Measurements from ENCODE around the gene TSSC4.

Gene TSSC4

DNA sequence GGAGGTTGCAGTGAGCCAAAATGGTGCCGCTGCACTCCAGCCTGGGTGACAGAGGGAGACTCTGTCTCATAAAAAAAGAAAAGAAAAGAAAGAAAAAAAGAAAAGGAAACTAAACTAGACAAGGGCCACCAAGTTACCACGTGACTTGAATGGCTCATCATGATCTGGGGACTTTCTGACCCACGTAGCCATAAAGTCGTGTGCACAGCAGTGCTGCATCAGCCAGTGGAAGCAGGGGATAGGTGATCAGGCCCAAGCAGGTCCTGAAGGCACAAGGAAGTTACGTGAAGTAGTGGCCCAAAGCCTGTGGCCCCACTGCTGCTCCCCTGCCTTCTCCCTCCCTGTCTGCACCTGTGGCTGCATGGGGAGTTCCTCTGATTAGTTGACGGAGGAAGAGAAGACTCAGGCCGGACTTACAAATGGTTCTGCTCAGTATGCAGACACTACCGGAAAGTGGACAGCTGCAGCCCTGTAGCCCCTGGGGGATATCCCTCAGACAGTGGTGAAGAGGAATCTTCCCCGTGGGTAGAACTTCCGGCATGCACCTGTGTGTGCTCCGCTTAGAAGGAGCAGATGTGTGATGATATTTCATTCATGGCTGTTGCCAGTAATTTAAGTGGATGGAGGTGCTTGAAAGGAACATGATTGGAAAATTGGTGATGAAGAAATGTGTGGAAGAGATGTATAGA lies 41.7 kb upstream of the TSSC4 start:
- ChIA-PET POLR2A (no interaction called here), CTCF (no interaction called here)
- DNase-seq (ENCODE audit: low read depth, low spot score): no peak
- H3K4me3 ChIP-seq (ENCODE audit: low read depth, low read length): no peak overlapping the region
- TF ChIP-seq, protein P1, sequence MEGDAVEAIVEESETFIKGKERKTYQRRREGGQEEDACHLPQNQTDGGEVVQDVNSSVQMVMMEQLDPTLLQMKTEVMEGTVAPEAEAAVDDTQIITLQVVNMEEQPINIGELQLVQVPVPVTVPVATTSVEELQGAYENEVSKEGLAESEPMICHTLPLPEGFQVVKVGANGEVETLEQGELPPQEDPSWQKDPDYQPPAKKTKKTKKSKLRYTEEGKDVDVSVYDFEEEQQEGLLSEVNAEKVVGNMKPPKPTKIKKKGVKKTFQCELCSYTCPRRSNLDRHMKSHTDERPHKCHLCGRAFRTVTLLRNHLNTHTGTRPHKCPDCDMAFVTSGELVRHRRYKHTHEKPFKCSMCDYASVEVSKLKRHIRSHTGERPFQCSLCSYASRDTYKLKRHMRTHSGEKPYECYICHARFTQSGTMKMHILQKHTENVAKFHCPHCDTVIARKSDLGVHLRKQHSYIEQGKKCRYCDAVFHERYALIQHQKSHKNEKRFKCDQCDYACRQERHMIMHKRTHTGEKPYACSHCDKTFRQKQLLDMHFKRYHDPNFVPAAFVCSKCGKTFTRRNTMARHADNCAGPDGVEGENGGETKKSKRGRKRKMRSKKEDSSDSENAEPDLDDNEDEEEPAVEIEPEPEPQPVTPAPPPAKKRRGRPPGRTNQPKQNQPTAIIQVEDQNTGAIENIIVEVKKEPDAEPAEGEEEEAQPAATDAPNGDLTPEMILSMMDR (IDR thresholded peaks at IDR 0.05; ENCODE audit: insufficient read depth, low read length, missing control alignments): no peak

DNA sequence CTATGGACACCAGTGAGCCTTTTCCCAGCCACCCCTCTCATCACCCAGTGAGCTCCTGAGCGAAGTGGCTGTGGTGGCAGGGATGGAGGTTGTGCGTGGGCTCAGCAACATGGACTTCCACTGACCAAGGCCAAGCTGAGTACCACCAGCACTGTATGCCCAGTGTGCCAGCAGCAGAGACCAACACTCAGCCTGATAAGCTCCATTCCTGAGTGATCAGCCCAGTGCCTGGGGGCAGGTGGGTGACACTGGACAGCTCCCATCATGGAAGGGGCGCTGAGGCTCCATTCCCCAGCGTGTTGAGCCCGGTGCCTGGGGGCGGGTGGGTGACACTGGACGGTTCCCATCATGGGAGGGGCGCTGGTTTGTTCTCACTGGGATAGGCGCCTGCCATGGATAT lies 41.0 kb upstream of the TSSC4 start:
- TF ChIP-seq, protein P1 (IDR thresholded peaks at IDR 0.05; ENCODE audit: insufficient read depth, low read length, missing control alignments): no peak
- ChIA-PET CTCF (no interaction called here), POLR2A (no interaction called here)

GRCh38 chr11:2360081-2360642 lies 40.4 kb upstream of the TSSC4 start:
- no peak for DNase-seq (ENCODE audit: low read depth, low spot score)
- TF ChIP-seq, protein P1 (IDR thresholded peaks at IDR 0.05; ENCODE audit: insufficient read depth, low read length, missing control alignments): no peak
- ChIA-PET CTCF (no interaction called here), POLR2A (no interaction called here)
- no peak overlapping the region for H3K4me3 ChIP-seq (ENCODE audit: low read depth, low read length)

More for the DNA sequence above, 41.0 kb upstream of the TSSC4 start:
- H3K4me3 ChIP-seq (ENCODE audit: low read depth, low read length): no peak overlapping the region
- no peak for DNase-seq (ENCODE audit: low read depth, low spot score)

GRCh38 chr11:2361565-2361964 lies 39.0 kb upstream of the TSSC4 start:
- ChIA-PET POLR2A (no interaction called here), CTCF (no interaction called here)
- no peak overlapping the region for H3K4me3 ChIP-seq (ENCODE audit: low read depth, low read length)
- DNase-seq (ENCODE audit: low read depth, low spot score): no peak
- TF ChIP-seq, protein P1 (IDR thresholded peaks at IDR 0.05; ENCODE audit: insufficient read depth, low read length, missing control alignments): no peak

DNA sequence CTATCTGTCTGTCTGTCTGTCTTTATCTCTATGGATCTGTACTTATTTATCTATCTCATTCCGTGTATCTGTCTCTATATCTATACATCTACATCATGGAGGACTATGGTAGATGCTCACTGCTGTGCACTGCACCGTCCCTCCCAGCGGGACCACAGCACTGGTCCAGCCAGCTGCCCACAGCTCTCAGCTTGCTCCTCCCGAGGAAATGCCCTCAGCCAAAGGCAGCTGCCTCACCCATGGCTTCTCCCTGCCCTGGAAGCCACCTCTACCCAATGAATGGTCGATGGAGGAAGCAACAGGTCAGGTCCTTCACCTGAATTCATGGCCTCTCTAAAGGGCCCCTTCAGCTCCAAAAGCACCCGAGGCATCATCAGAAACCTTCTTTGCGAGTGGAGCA lies 38.1 kb upstream of the TSSC4 start:
- POLR2A ChIA-PET: no interaction called here
- no peak overlapping the region for H3K4me3 ChIP-seq (ENCODE audit: low read depth, low read length)
- TF ChIP-seq, protein P1 (IDR thresholded peaks at IDR 0.05; ENCODE audit: insufficient read depth, low read length, missing control alignments): no peak
- CTCF ChIA-PET: no interaction called here
- DNase-seq (ENCODE audit: low read depth, low spot score): no peak

- TF ChIP-seq, protein P1 (IDR thresholded peaks at IDR 0.05; ENCODE audit: insufficient read depth, low read length, missing control alignments): no peak
- H3K4me3 ChIP-seq (ENCODE audit: low read depth, low read length): no peak overlapping the region
- no peak for DNase-seq (ENCODE audit: low read depth, low spot score)
- POLR2A ChIA-PET: no interaction called here
- CTCF ChIA-PET: no interaction called here
Observed at GRCh38 chr11:2363130-2363529, 37.4 kb upstream of the TSSC4 start.
